ENCODE measurements around the gene TRIM73. TPM values are rescaled to one million over a fixed set of nuclear protein-coding genes. Genes with fewer than 3 reads are reported as not detected.
"Not testable (repeated sequence)": the region's sequence is repeated elsewhere in the genome, so short reads cannot be mapped to it uniquely, and the experiment has no call there.

The TRIM73 gene
- total RNA-seq, 4 donors from 2014 or later = 1.5 to 5.8 (median 3.6) TPM

GRCh38 chr7:75452494-75452955 lies 57.1 kb downstream of the TRIM73 start:
- H3K4me1 ChIP-seq; H3K36me3 ChIP-seq; DNase-seq; H3K4me3 ChIP-seq (replicated peaks in 1 of 3); H3K27ac ChIP-seq; intact Hi-C loops (cut with DNase I); H3K9me3 ChIP-seq; H3K27me3 ChIP-seq: not testable (repeated sequence)
- TF ChIP-seq, protein P1, sequence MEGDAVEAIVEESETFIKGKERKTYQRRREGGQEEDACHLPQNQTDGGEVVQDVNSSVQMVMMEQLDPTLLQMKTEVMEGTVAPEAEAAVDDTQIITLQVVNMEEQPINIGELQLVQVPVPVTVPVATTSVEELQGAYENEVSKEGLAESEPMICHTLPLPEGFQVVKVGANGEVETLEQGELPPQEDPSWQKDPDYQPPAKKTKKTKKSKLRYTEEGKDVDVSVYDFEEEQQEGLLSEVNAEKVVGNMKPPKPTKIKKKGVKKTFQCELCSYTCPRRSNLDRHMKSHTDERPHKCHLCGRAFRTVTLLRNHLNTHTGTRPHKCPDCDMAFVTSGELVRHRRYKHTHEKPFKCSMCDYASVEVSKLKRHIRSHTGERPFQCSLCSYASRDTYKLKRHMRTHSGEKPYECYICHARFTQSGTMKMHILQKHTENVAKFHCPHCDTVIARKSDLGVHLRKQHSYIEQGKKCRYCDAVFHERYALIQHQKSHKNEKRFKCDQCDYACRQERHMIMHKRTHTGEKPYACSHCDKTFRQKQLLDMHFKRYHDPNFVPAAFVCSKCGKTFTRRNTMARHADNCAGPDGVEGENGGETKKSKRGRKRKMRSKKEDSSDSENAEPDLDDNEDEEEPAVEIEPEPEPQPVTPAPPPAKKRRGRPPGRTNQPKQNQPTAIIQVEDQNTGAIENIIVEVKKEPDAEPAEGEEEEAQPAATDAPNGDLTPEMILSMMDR (IDR thresholded peaks at IDR 0.05) = peak in 1 of 6 experiments; percentile 43
- WGBS, 2 donors = 25 to 26% methylated on average over 3 to 4 of the region's 4 CpGs

Small RNA genes within 50 kb of the gene (small RNA-seq; reads per million reads assigned to genes)
- gene RF00019 = not detected

Other genes starting within 250 kb of the TRIM73 start
- 10 to 100 TPM; 13.8 to 33.8 (median 25.8) TPM for gene POM121C, start 90.7 kb downstream of the TRIM73 start, total RNA-seq
- under 1 TPM in 1 of 4 donors, not detected in 3; 0.45 TPM for gene SPDYE5, start 96.7 kb downstream of the TRIM73 start, total RNA-seq